Stimulated activated CD4-positive, alpha-beta T cell treated with anti-CD3 and anti-CD28 coated beads, Interleukin-2, amount 100 ng/mL, for 48 hours (primary cell): ENCODE measurements around the gene EPHA6.
"Not testable (repeated sequence)": the region's sequence is repeated elsewhere in the genome, so short reads cannot be mapped to it uniquely, and the experiment has no call there.

ENCODE experiments used
- DNase-seq, 2 donors: peaks; one replicate each; pipeline ENCODE4 v3.0.0-alpha.2; 2020

EPHA6 gene

DNA sequence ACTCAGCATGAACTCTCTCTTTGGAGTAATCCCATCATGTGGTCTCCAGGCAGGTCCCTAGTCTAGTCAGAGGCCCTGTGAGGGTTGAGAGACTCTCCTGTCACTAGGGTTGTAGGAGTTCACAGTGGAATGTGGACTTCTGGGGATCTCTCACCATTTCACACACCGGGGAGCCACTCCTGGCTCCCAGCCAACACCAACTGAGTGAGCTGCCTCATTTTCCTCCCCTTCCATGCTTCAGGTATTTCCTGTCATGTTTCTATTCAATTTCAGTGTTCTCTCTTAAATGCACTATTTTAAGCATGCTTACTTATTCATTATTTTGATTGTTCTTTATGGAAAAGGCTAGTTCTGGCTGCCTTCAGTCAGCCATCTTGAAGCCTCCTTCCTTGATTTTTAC is 482.6 kb downstream of the EPHA6 start:
- no peak for DNase-seq

- no peak for DNase-seq
Observed at GRCh38 chr3:97301114-97301513, 486.7 kb downstream of the EPHA6 start.

GRCh38 chr3:97306226-97306625 is 491.8 kb downstream of the EPHA6 start:
- no peak for DNase-seq

DNA sequence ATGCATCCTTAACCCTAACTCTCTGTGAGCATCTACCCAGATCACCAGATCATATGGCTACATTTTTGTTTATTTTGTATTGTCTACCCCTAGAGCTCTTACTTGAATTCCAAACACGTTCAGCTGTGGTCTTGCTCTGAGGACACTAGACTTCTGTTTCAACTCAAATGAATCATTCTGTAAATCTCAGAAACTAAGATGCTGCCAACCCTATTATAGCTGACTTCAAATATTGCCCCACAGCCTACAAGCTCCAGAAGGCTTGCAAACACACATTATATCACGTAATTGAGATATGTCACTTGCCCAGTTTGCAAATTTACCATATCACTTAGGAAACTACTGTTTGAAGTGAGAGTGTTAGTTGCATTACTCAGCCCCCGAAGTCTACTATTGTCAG is 524.0 kb downstream of the EPHA6 start:
- no peak for DNase-seq

- DNase-seq, result no peak
Observed at GRCh38 chr3:97340940-97341339, 526.5 kb downstream of the EPHA6 start.

DNA sequence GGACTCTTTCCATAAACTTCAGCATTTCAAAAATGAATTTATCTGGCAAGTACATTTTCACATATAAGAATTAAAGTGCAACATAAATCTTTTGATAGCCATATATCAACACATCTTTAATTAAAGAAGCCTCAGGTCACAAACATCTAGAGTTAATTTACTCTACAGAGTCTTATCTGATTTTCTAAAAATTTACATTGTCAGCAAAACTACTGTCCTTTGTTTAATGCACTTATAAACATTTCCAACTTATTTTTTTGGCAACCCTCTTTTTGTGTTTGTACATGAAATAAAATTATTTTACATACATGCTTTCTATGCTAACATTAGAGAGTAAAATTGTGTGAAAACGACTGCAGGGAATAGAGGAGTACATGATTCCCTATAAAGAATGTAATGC is 533.4 kb downstream of the EPHA6 start:
- DNase-seq, result no peak

GRCh38 chr3:97350971-97351370 is 536.6 kb downstream of the EPHA6 start:
- no peak for DNase-seq

DNA sequence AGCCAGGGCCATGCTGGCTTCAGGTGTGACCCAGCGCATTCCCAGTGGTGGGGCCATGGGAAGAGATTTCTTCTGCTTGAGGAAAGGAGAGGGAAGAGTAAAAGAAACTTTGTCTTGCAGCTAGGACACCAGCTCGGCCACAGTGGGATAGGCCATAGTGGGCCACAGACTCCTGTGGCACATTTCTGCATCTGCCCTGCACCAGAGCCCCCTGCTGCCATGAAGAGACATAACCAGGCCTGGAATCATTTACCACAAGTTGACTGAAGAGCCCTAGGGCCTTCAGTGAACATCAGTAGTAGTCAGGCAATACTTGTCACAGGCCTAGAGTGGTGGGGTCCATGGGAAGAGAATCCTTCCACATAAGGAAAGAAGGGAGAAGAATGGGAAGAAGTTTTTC is 538.8 kb downstream of the EPHA6 start:
- no peak for DNase-seq

DNA sequence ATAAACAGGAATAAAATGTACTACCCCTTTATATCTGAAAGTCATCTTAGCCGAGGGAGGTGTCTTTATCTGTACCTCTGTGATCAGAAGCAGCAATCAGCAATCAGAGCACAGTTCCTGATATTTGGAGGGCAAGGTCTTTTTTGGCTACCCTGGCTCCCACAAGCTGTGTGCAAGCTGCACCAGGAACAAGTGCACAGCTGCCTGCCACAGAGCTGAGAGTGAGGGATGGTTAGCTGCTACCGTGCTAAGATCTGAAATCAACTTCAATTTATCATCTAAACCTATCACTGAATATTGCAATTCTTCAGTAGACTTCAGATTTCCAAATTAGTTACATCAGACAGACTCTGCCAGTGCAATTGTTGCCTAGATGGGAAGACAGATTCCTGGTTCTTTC is 545.6 kb downstream of the EPHA6 start:
- no peak for DNase-seq

DNA sequence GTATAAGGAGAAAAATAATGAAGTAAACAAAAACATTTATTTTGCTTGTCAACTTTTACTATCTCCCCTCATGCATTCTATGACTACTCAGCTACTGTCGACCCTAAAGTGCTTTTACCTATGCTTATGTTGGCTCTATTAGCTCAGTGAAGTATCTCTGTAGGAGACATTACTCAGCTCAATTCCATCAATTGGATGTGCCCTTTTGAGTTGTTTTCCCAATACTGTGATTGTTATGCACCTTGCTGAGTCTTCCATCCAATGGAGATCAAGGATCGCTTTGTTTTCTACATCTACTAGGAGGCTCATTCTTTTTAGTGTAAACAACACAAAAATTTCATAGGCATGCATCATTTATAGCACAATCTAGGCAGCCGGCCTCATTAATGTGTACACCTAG is 546.4 kb downstream of the EPHA6 start:
- DNase-seq, result no peak

GRCh38 chr3:97384583-97384982 is 570.2 kb downstream of the EPHA6 start:
- DNase-seq, result no peak

DNA sequence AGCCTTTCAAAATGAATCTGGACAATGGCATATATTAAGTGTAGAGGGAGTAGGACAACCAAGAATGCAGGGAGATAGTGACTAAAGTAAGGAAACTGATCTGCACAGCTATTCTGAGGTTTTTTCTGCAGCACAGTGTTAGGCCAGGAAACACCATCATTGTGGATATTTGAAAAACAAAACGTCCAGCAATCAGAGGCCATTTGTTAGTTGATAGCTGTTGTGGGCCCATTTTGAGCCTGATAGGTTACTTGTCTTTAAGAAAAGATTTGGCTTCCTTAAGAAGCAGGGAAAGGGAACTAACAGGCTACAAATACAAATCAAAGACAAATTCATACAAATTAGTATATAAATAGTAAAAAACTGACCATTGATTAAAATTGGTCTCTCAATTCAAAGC is 574.4 kb downstream of the EPHA6 start:
- DNase-seq, result no peak

GRCh38 chr3:97389936-97390335 is 575.5 kb downstream of the EPHA6 start:
- DNase-seq, result no peak

DNA sequence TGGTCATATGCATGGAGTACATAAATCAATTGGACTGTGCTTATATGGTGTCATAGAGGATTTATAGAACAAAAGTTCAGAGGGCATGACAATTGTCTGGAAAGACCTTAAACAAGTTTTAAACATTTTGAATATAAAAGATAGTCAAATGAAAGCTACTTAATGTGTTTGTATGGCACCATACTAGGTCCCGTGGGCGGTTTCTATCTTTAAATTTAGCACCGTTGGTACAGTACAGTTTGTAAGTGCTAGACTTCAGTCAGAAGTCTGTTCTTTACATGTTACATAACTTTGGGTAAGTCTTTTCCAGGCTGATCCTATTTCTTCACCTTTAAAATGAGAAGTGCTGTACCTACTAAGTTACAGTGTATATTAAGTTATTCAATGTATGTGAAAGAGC is 576.8 kb downstream of the EPHA6 start:
- DNase-seq, result no peak

DNA sequence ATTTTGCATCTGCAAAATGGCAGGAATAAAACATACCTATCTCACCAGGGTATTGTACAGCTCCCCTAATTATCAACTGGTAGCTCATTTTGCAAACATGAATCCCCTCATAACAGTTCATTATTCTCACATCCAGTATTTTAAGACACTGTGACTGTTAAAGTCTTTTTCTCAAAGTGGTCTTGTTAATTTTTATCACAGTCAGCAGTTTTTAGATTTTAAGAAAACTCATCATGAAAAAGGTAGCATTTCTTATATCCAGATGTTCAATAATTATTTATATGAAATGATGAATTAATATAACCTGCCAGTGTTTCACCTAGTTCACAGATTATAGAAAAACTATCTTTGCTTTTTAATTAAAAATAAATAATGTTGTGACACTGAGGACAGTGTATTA is 595.2 kb downstream of the EPHA6 start:
- DNase-seq, result no peak

GRCh38 chr3:97421565-97421964 is 607.2 kb downstream of the EPHA6 start:
- DNase-seq, result no peak

GRCh38 chr3:97425002-97425401 is 610.6 kb downstream of the EPHA6 start:
- DNase-seq, result no peak

GRCh38 chr3:97430601-97431000 is 616.2 kb downstream of the EPHA6 start:
- DNase-seq, result no peak

- no peak for DNase-seq
Observed at GRCh38 chr3:97432914-97433313, 618.5 kb downstream of the EPHA6 start.

- no peak for DNase-seq
Observed at GRCh38 chr3:97438131-97438530, 623.7 kb downstream of the EPHA6 start.

- no peak for DNase-seq
Observed at GRCh38 chr3:97439373-97439772, 625.0 kb downstream of the EPHA6 start.

GRCh38 chr3:97464035-97464434 is 649.6 kb downstream of the EPHA6 start:
- DNase-seq, result no peak

DNA sequence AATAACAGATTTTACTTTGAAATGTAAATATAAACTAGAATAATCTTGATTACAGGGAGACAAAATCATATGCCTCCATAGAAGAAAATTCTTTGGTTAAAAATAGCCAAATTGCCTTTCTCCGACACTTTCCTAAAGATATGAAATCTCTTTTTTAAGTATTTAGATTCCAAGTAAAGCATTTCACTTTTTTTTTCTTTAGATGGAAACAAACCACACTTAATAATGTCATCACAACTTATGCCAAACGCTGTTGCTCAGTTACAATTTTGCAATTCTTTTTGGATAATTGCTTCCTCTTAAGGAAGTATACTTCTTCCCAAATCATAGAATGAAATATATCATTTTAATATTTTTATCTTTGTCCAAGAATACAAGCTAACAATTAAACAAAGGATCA is 656.1 kb downstream of the EPHA6 start:
- DNase-seq, result no peak

DNA sequence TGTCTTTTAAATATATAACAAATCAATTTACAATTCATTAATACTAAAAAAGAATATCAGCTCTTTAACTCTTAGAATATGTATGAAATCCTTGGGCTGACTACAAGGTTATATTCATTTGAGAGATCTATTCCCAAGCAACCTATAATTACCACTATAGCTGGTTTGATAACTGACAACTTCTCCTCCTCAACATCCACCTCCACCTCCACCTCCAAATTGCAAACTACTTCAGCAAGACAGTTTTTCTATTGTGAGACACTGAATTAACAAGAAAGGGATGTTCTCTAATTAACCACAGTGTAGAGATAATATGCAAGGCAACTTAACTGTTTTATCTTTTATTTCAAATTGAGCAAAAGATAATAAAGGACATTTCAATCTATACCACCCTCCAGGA is 665.3 kb downstream of the EPHA6 start:
- no peak for DNase-seq

- not testable (repeated sequence) for DNase-seq
Observed at GRCh38 chr3:97480696-97481289, 666.4 kb downstream of the EPHA6 start.

DNA sequence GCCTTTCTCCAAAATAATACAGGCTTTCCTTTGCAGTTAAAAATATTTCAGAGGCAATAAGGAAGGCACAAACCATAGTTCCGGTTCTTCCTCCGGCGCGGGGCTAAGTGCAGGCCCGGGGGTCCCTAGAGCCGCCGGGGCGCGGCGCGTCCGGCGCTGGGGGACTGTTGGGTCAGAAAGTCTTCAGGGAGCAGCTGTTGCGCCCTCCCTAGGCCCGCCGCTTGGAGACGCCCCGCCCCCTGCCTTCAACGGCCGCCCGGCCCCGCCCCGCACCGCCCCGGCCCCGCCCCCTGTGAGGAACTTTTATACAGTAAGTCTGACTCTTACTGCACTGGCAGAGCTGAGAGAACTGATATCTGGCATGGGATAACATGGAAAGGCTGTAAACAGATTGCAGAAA is 667.0 kb downstream of the EPHA6 start:
- no peak for DNase-seq
